ENCODE data around the gene FBXL14. TPM values are rescaled to one million over a fixed set of nuclear protein-coding genes. Genes with fewer than 3 reads are reported as not detected.

Gene FBXL14
- total RNA-seq, 3 donors from 2014 or later (not counting 1 experiment from before 2014, with no cell fraction given): 18.7 to 24.9 (median 22.8) TPM

GRCh38 chr12:1642513-1642912, 48.1 kb upstream of the FBXL14 start:
- DNase-seq (no peak), ATAC-seq (no peak)
- Mint-ChIP-seq H3K27ac (no peak overlapping the region), H3K4me1 (no peaks in the 10 kb centered on the region), H3K4me3 (no peak overlapping the region), H3K36me3 (no peaks in the 10 kb centered on the region), H3K27me3 (ENCODE audit: low read depth in 2 of 2) (peaks cover 0 to 4% of the 10 kb centered on the region in 2 donors), H3K9me3 (no peaks in the 10 kb centered on the region)
- Histone ChIP-seq H3K4me3 (ENCODE audit: low read length) (no peak overlapping the region), H3K36me3 (ENCODE audit: control insufficient read depth, insufficient read depth, low read length) (no peaks in the 10 kb centered on the region), H3K9me3 (ENCODE audit: control insufficient read depth, insufficient read depth, low read length) (no peaks in the 10 kb centered on the region), H3K4me1 (ENCODE audit: control insufficient read depth, insufficient read depth, low read length) (peaks cover 4% of the 10 kb centered on the region), H3K27ac (ENCODE audit: low read length) (no peak overlapping the region), H3K27me3 (ENCODE audit: control insufficient read depth, insufficient read depth, low read length) (no peaks in the 10 kb centered on the region)
- TF ChIP-seq CTCF (IDR thresholded peaks at IDR 0.05): no peak
- intact Hi-C loops (cut with micrococcal nuclease): no loop called here
- WGBS (ENCODE audit: insufficient coverage): 85% methylated on average over 7 of the region's 7 CpGs

GRCh38 chr12:1640328-1641234, 46.2 kb upstream of the FBXL14 start:
- DNase-seq (no peak), ATAC-seq (no peak)
- Histone ChIP-seq H3K4me3 (ENCODE audit: low read length) (no peak overlapping the region), H3K4me1 (ENCODE audit: control insufficient read depth, insufficient read depth, low read length) (no peaks in the 10 kb centered on the region), H3K9me3 (ENCODE audit: control insufficient read depth, insufficient read depth, low read length) (no peaks in the 10 kb centered on the region), H3K27ac (ENCODE audit: low read length) (no peak overlapping the region), H3K27me3 (ENCODE audit: control insufficient read depth, insufficient read depth, low read length) (peaks cover 3% of the 10 kb centered on the region), H3K36me3 (ENCODE audit: control insufficient read depth, insufficient read depth, low read length) (no peaks in the 10 kb centered on the region)
- Mint-ChIP-seq H3K4me3 (no peak overlapping the region), H3K9me3 (no peaks in the 10 kb centered on the region), H3K27ac (no peak overlapping the region), H3K4me1 (no peaks in the 10 kb centered on the region), H3K36me3 (no peaks in the 10 kb centered on the region), H3K27me3 (ENCODE audit: low read depth in 2 of 2) (peaks cover 4 to 7% of the 10 kb centered on the region in 2 donors)
- intact Hi-C loops (cut with micrococcal nuclease): no loop called here
- 96% methylated on average over 15 of the region's 18 CpGs for WGBS (ENCODE audit: insufficient coverage)
- TF ChIP-seq CTCF (IDR thresholded peaks at IDR 0.05): no peak

GRCh38 chr12:1639538-1639937, 45.2 kb upstream of the FBXL14 start:
- no peaks in the 10 kb centered on the region for H3K9me3 ChIP-seq (ENCODE audit: control insufficient read depth, insufficient read depth, low read length)
- H3K27ac Mint-ChIP-seq: no peak overlapping the region
- H3K4me1 ChIP-seq (ENCODE audit: control insufficient read depth, insufficient read depth, low read length): no peaks in the 10 kb centered on the region
- no peaks in the 10 kb centered on the region for H3K9me3 Mint-ChIP-seq
- DNase-seq: no peak
- no peak overlapping the region for H3K4me3 ChIP-seq (ENCODE audit: low read length)
- no peak overlapping the region for H3K4me3 Mint-ChIP-seq
- H3K36me3 ChIP-seq (ENCODE audit: control insufficient read depth, insufficient read depth, low read length): no peaks in the 10 kb centered on the region
- H3K36me3 Mint-ChIP-seq: no peaks in the 10 kb centered on the region
- peaks cover 11 to 15% of the 10 kb centered on the region in 2 donors for H3K27me3 Mint-ChIP-seq (ENCODE audit: low read depth in 2 of 2)
- H3K27ac ChIP-seq (ENCODE audit: low read length): no peak overlapping the region
- peaks cover 0 to 2% of the 10 kb centered on the region in 2 donors for H3K4me1 Mint-ChIP-seq
- intact Hi-C loops (cut with micrococcal nuclease): no loop called here
- 93% methylated on average over 40 of the region's 40 CpGs for WGBS (ENCODE audit: insufficient coverage)
- H3K27me3 ChIP-seq (ENCODE audit: control insufficient read depth, insufficient read depth, low read length): peaks cover 5% of the 10 kb centered on the region
- TF ChIP-seq CTCF (IDR thresholded peaks at IDR 0.05): no peak
- ATAC-seq: no peak
